Gastrocnemius medialis (tissue), 4 donors: ENCODE results near the gene SCN5A.

Experiments
- CTCF ChIP-seq, 5 experiments: fragments of 450-650 bp in 3 of 5; fragments of 200-600 bp in 2 of 5; sonication (generic) in 2 of 5; IDR thresholded peaks in 4 of 5; conservative IDR thresholded peaks in 1 of 5; 1 replicate in 4 of 5; 2 replicates in 1 of 5; pipeline ENCODE4 v1.5.1; 2016 to 2019; ENCODE audit warnings: antibody characterized with exemption in 5 of 5, mild to moderate bottlenecking in 3 of 5, moderate library complexity in 3 of 5
- POLR2A ChIP-seq, 2 donors: fragments of 450-650 bp; IDR thresholded peaks; one replicate each; pipeline ENCODE4 v1.6.1; 2017; ENCODE audit warnings: antibody characterized with exemption in 2 of 2, mild to moderate bottlenecking in 2 of 2, moderate library complexity in 2 of 2

- TF ChIP-seq POLR2A (IDR thresholded peaks at IDR 0.05) = no peak
- peak in 2 of 5 experiments; percentile 8 to 31 for TF ChIP-seq CTCF (IDR thresholded peaks at IDR 0.05 in 4 of 5, conservative IDR thresholded peaks at IDR 0.05 in 1 of 5)
These were observed 6.3 kb upstream of the SCN5A start for GRCh38 chr3:38655708-38656300.
